Transverse colon (tissue), 4 donors: ENCODE data around the gene C12orf75. TPM values are rescaled to one million over a fixed set of nuclear protein-coding genes. Genes with fewer than 3 reads are reported as not detected.
A peak's percentile ranks its signal among the peaks of the same experiment; 100 is the strongest.

Experiments used
- DNase-seq: peaks from one replicate; pipeline ENCODE4 v3.0.0-alpha.2; 2019
- H3K27ac ChIP-seq, 4 donors: fragments of 200-600 bp; sonication (generic); 2 replicates each; pipeline ENCODE4 v1.5.1; 2016 to 2018; ENCODE audit warnings: inconsistent platforms in 4 of 4
- H3K27me3 ChIP-seq: fragments of 200-600 bp; sonication (generic); 2 replicates; pipeline ENCODE4 v1.5.1; 2017; ENCODE audit warnings: inconsistent platforms
- H3K36me3 ChIP-seq, 4 donors: fragments of 200-600 bp; sonication (generic); 2 replicates each; pipeline ENCODE4 v1.5.1; 2017 to 2019; ENCODE audit warnings: inconsistent platforms in 4 of 4
- H3K4me1 ChIP-seq, 4 donors: fragments of 200-600 bp; sonication (generic); 2 replicates each; pipeline ENCODE4 v1.5.1; 2017 to 2020; ENCODE audit warnings: inconsistent platforms in 4 of 4
- H3K4me3 ChIP-seq, 4 donors: fragments of 200-600 bp; sonication (generic); 1 replicate in 1 of 4; 2 replicates in 3 of 4; pipeline versions ENCODE4 v1.5.1 to v1.6.1; 2017 to 2019; ENCODE audit warnings: inconsistent platforms in 4 of 4
- H3K9me3 ChIP-seq, 2 donors: fragments of 200-600 bp; sonication (generic); 2 replicates each; pipeline ENCODE4 v1.5.1; 2017 to 2019; ENCODE audit warnings: inconsistent platforms in 2 of 2
- CTCF ChIP-seq, 5 experiments: fragments of 200-600 bp in 3 of 5; fragments of 450-650 bp in 2 of 5; sonication (generic) in 3 of 5; IDR thresholded peaks; 1 replicate in 2 of 5; 2 replicates in 3 of 5; pipeline ENCODE4 v1.5.1; 2016 to 2017; ENCODE audit warnings: antibody characterized with exemption in 5 of 5, inconsistent platforms in 3 of 5, mild to moderate bottlenecking in 2 of 5, moderate library complexity in 1 of 5
- EP300 ChIP-seq: sonication (generic); formaldehyde crosslinking; IDR thresholded peaks from one replicate; pipeline ENCODE4 v1.6.1; 2017; ENCODE audit warnings: antibody characterized with exemption, low read depth
- POLR2A ChIP-seq: fragments of 450-650 bp; IDR thresholded peaks from one replicate; pipeline ENCODE4 v1.6.1; 2016; ENCODE audit warnings: antibody characterized with exemption, mild to moderate bottlenecking, moderate library complexity
- POLR2AphosphoS5 ChIP-seq, 3 donors: sonication (generic); formaldehyde crosslinking; IDR thresholded peaks; one replicate each; pipeline ENCODE4 v1.6.1; 2016; ENCODE audit warnings: antibody characterized with exemption in 3 of 3
- WGBS, 2 donors: methylation state at CpG; one replicate each; pipeline ENCODE4 v1.1.5; 2018; ENCODE audit warnings: low coverage in 1 of 2; 5-methylcytosine and 5-hydroxymethylcytosine counted together
- in situ Hi-C, 4 donors: fragments of 200-750 bp; cut with MboI; loops; one replicate each; pipeline versions ENCODE4 v1.15.0 to v1.15.1; 2017; ENCODE audit warnings: low sequenced_read_pairs in 3 of 4, low pct_ligation_motif_present in 1 of 4, low pct_unique_long_range_greater_than_20kb in 1 of 4
- intact Hi-C: fragments of 100-400 bp; cut with DNase I; formaldehyde crosslinking; loops from one replicate; pipeline ENCODE4 v1.15.1; 2023; ENCODE audit warnings: low total_unique reads
- total RNA-seq, 4 donors: library from RNA; depleted of rRNA; stranded (reverse); fragments of >200 nt; gene quantifications; one replicate each; pipeline ENCODE4 v1.1.0, GENCODE V29; 2016

C12orf75 gene
- total RNA-seq, 4 donors from 2014 or later = 14.1 to 120 (median 70.6) TPM

GRCh38 chr12:105420046-105420445 is 89.6 kb downstream of the C12orf75 start:
- DNase-seq = no peak
- Histone ChIP-seq H3K27me3 (no peaks in the 10 kb centered on the region), H3K4me1 (no peaks in the 10 kb centered on the region), H3K27ac (no peak overlapping the region), H3K9me3 (no peaks in the 10 kb centered on the region), H3K4me3 (no peak overlapping the region), H3K36me3 (no peaks in the 10 kb centered on the region)
- in situ Hi-C loops (loop anchor here (10.0 to 25.0 kb wide), 4 partner anchors 715 to 805 kb away; partner anchors contain the start of gene NUAK1 (in 3 of the 4)), intact Hi-C loops (no loop called here)
- TF ChIP-seq POLR2AphosphoS5 (IDR thresholded peaks at IDR 0.05) (no peak), CTCF (IDR thresholded peaks at IDR 0.05) (no peak), POLR2A (no peak), EP300 (no peak)
- WGBS, 2 donors = 67 to 70% methylated on average over 3 to 5 of the region's 5 CpGs

DNA sequence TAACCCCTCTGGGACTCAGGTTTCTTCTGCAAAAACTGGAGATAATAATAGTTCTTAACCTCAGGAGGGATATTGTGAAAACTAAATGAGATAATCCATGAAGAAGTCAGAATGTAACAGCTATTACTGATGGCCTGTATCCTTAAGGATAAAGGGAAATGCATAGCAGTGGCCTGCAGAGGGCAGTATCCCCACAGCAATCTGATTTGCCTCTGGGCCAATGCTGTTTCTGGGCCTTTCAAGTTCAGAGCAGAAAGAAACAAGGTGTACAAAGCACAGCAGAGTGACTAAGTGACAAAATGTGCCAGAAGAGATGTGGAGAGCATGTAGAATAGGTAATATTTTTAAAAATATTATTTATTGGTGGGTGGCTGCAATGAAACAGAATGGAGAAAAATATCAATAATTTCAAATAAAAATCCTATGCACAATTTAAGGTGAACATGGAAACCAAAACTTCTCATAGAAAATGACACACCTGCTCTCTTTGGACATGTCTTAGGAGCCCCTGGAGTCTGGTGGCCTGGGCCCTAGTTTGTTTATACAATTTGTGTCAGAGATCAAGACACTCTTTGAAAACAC is 90.3 kb downstream of the C12orf75 start:
- H3K9me3 ChIP-seq = no peaks in the 10 kb centered on the region
- no peaks in the 10 kb centered on the region for H3K36me3 ChIP-seq
- DNase-seq = peak; percentile 76
- TF ChIP-seq CTCF (IDR thresholded peaks at IDR 0.05) (peak; percentile 84 to 91 (median 90)), EP300 (no peak)
- H3K4me1 ChIP-seq = no peaks in the 10 kb centered on the region
- in situ Hi-C loops (loop anchor here (10.0 to 25.0 kb wide), 4 partner anchors 714 to 804 kb away; partner anchors contain the start of gene NUAK1 (in 3 of the 4)), intact Hi-C loops (no loop called here)
- H3K27ac ChIP-seq = no peak overlapping the region
- no peaks in the 10 kb centered on the region for H3K27me3 ChIP-seq
- H3K4me3 ChIP-seq = no peak overlapping the region

Other genes with a start within 250 kb of the C12orf75 start
- gene ALDH1L2, start 246.2 kb upstream of the C12orf75 start, total RNA-seq = 1 to 10 TPM in 3 of 4 donors, under 1 TPM in 1; 0.37 to 4.8 (median 2.3) TPM
- gene WASHC4, start 223.0 kb upstream of the C12orf75 start, total RNA-seq = 10 to 100 TPM; 18.0 to 70.3 (median 44.3) TPM
- gene APPL2, start 94.5 kb upstream of the C12orf75 start, total RNA-seq = 100 to 1,000 TPM in 3 of 4 donors, 10 to 100 TPM in 1; 81.4 to 410 (median 151) TPM